ENCODE data around the gene NKX2-3.

Gene NKX2-3

DNA sequence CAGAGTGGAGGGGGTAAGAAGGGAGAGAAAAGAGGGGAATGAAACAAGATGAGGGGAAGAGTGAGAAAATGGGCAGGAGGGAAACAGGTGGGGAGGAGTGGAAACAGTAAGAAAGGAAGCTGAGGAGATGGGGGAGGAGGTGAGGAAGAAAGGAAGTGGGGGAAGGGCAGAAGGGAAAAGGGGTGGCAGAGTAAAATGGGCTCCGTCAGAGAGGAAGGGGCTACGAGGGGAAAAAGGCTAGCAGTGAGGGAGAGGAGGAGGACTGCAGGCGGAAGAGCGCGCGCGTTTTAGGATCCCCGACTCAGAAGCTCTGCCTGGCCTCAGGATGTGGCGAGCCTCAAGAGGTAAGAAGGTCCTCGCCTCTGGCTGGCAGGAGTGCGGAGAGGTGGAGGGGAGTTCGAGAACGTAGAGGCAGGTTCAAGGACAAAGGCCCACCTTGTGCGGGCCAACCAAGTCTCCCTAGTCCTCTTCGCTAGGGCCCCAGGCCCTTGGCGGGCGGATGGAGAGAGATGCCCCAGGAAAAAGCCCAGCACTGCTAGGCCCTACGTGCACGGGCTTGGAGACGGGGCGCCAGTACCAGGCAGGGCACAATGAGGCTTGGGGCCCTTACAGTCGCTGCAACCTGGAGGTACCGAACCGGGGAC is 5.8 kb upstream of the NKX2-3 start:
- no peak for DNase-seq

GRCh38 chr10:99527526-99528493 is 4.9 kb upstream of the NKX2-3 start:
- DNase-seq = no peak

GRCh38 chr10:99528494-99529441 is 4.0 kb upstream of the NKX2-3 start:
- no peak for DNase-seq

DNA sequence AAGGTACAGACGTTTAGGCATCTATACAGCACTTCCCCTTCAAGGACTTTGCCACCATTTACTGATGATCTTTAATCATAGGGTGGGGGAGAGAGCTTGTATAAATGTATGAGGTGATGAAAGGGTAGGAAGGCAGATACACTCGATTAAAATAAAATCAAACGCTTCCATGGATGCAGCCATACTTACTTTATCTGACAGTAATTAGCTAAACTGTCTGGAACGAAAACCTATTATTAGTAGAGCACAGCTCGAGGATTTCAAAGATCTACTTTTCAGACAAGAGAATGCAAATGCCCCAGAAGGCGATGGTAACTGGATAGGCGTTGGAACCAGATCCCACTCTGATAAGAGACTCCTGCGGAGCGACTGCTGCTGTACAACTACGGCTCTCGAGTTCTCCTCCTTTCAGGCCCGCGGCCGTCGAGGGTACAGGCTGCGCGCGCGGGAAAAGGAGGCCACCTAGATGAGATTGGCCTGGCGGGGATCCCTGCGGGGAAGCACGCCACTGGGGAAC is 3.1 kb upstream of the NKX2-3 start:
- no peak for DNase-seq

DNA sequence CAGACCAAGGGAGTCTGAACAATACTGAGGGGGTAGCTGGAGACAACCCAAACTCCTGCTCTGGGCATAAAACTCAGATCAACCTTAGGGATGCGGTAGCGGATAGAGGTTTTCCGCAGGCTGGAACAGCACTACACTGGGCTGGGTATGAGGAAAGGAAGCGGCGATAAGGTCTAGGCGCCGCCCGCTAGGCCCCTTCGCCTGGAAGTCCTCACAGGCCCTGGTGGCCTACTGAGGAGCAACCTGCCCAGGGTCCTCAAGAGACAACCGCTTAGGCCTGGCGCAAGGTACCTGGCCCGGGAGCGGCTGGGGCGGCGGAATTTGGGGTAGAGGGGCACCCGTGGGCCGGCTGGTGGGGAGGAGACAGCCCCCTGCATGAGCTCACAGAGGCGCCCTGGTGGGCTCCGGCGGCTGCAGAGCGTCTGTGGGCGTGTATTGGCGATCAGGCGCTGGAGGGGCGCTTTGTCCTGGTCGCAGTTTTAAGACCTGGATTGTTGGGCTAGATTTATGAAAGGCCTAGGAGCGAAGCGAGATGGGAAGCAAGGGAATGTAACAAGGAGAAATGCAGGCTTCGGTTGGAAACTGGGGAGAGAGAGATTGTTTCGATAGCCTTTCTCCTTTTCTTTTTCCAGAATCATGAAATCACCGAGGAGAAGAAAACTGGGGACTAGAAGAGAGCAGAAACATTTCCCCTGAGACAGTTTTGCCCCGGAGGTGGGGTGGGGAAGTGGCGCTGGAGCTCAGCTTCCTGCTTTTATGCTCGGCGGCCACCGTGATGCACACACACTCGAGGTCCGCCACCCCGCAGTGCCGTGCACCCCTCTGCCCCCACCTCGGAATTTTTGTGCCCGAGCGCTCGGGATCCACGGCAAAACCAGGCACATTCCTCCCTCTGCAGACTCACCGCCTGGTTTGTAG is 2.4 kb upstream of the NKX2-3 start:
- no peak for DNase-seq

- no peak for DNase-seq
These were observed 1.6 kb upstream of the NKX2-3 start for GRCh38 chr10:99531026-99531695.

GRCh38 chr10:99531696-99532593 is 797 bp upstream of the NKX2-3 start:
- DNase-seq = no peak

DNA sequence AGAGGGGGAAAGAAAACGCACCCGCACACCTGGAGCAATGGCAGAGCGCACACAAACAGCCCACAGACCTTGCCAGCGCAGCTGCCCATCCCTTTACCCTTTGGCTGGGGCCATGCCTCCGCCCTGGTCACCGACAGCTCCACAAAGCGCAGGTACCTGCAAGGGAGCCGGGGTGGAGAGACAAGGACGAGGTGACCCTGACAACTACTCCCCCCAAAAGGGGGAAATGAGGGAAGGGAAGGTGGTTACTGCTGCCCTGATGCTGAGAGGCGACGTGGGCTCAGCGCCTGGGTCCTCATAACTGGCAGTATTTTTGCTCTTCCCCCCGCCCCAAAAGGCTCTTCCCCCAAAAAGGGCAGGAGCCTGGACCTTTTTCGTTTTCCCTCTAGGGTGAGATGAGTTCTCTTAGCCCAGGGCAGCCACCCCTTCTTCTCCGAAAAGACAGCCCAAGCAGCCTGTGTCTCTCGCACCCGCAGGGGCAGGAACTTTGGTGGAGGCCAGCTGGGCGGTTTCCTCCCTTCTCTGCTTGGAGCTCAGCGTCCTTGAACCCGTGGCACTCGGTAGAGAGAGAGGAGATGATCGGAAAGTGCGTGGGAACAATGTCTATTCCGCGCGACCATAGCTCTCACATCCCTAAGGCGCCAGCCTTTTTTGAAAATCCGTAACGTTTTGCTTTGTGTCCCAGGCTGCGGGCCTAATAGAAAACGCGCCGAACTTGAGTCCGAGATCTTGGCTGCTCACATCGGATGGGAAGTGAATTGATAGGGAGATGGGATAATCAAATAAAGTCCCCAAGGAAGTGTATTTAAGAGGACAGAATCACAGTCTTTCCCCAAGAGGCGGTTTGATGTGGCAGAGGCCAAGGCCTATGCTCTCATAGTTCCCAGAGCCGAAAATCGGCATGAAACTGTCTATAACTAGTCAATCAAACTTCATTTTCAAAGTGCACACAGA is 1.0 kb downstream of the NKX2-3 start:
- DNase-seq = no peak

GRCh38 chr10:99534450-99534938 is 1.8 kb downstream of the NKX2-3 start:
- no peak for DNase-seq

DNA sequence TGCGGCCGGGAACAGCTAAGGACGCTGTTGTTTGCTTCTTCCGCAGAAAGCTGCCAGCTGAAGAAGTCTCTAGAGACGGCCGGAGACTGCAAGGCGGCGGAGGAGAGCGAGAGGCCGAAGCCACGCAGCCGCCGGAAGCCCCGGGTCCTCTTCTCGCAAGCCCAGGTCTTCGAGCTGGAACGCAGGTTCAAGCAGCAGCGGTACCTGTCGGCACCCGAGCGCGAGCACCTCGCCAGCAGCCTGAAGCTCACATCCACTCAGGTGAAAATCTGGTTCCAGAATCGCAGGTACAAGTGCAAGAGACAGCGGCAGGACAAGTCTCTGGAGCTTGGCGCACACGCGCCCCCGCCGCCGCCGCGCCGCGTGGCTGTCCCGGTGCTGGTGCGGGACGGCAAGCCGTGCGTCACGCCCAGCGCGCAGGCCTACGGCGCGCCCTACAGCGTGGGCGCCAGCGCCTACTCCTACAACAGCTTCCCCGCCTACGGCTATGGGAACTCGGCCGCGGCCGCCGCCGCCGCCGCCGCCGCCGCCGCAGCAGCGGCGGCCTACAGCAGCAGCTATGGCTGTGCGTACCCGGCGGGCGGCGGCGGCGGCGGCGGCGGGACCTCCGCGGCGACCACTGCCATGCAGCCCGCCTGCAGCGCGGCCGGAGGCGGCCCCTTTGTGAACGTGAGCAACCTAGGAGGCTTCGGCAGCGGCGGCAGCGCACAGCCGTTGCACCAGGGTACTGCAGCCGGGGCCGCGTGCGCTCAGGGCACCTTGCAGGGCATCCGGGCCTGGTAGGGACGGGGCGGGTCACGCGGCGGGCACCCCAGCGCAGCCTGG is 2.4 kb downstream of the NKX2-3 start:
- DNase-seq = no peak

GRCh38 chr10:99535764-99536337 is 3.1 kb downstream of the NKX2-3 start:
- DNase-seq = no peak

DNA sequence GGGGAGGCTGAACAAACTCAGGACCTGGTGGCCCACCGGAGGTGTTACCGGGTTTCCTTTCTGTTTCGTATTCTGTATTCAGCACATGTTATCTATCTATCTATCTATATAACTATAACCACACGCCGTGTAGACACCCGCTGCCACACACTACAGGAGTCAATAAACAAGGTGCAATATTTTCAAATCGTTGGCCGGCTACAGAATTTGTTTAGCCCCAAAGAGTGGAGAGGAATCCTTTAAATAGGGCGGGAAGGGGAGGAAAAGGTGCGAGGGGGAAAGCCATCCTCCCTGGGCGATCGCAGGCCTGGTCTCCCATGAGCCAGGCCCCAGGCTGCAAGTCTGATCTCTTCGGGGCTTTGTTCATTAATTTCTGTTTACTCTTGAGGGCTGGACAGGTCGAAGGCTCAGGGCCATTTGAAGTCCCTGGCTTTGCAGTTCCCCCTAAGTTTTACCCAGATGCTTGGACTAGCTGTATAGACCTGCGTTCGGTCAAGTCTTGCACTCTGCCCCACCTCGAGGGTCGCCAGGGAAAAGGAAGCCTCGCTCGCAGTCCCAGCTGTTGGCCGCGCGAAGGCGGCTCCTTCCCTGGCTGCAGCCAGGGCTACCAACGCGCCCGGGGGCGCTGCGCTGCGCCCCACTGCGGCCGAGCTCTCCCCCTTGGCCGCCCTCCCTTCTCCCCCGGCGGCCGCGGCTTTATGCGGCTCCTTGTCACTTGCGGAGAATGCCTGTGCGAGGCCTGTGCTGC is 3.8 kb downstream of the NKX2-3 start:
- no peak for DNase-seq

- DNase-seq = no peak
These were observed 4.6 kb downstream of the NKX2-3 start for GRCh38 chr10:99537086-99537988.

GRCh38 chr10:99537989-99538917 is 5.5 kb downstream of the NKX2-3 start:
- no peak for DNase-seq
